Gastroesophageal sphincter (tissue), 3 donors: ENCODE measurements around the gene HOXA5.

Source experiments
- CTCF ChIP-seq, 4 experiments: fragments of 200-600 bp in 2 of 4; fragments of 450-650 bp in 2 of 4; sonication (generic) in 1 of 4; IDR thresholded peaks; one replicate each; pipeline ENCODE4 v1.5.1; 2017 to 2019; ENCODE audit warnings: antibody characterized with exemption in 4 of 4, mild to moderate bottlenecking in 2 of 4, moderate library complexity in 2 of 4
- EP300 ChIP-seq: sonication (generic); formaldehyde crosslinking; IDR thresholded peaks from one replicate; pipeline ENCODE4 v1.6.1; 2017; ENCODE audit warnings: antibody characterized with exemption, mild to moderate bottlenecking

DNA sequence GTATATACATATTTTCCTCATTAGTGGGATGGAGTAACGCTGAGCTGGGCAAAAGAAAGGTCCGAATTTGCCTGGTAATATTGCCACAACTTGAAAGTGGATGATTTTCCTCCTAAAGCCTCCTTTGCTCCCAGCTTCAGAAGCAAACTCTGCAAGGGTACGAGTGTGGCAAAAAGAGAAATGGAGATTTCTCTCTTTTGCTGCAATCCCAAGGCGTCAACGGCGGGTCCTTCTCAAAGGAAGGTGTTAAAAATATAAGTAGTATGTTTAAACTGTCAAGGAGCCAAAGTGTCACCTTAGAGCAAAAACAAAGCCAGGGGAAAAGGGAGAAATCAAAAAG is 28.6 kb downstream of the HOXA5 start:
- TF ChIP-seq CTCF (IDR thresholded peaks at IDR 0.05), result no peak
- TF ChIP-seq EP300, result no peak
